MM.1S (cell line): ENCODE results near the gene MRPL53.
A peak's percentile ranks its signal among the peaks of the same experiment; 100 is the strongest.

Experiments
- DNase-seq: peaks from one replicate; pipeline ENCODE4 v3.0.0-alpha.2; 2015
- H2AFZ ChIP-seq: fragments of 300-600 bp; sonication (generic); 2 replicates; pipeline ENCODE4 v1.6.0; 2016; ENCODE audit warnings: antibody characterized with exemption, low read length
- H3F3A ChIP-seq: fragments of 300-600 bp; sonication (generic); 2 replicates; pipeline ENCODE4 v1.6.1; 2016; ENCODE audit warnings: mild to moderate bottlenecking, antibody characterized with exemption, low read length, moderate library complexity, mixed read lengths; ENCODE audit not compliant: insufficient read depth
- H3K27ac ChIP-seq: fragments of 300-600 bp; sonication (generic); 2 replicates; pipeline ENCODE4 v1.5.1; 2016; ENCODE audit warnings: mild to moderate bottlenecking, low read length
- H3K27me3 ChIP-seq: fragments of 300-600 bp; sonication (generic); replicated peaks from 2 replicates; pipeline ENCODE4 v1.6.0; 2016; ENCODE audit warnings: low read length; ENCODE audit not compliant: insufficient read depth
- H3K36me3 ChIP-seq: fragments of 300-600 bp; sonication (generic); replicated peaks from 2 replicates; pipeline ENCODE4 v1.6.1; 2016; ENCODE audit warnings: mild to moderate bottlenecking, low read length, mixed read lengths; ENCODE audit not compliant: insufficient read depth
- H3K4me1 ChIP-seq: fragments of 300-600 bp; sonication (generic); 2 replicates; pipeline ENCODE4 v1.6.1; 2016; ENCODE audit warnings: low read length, mixed read lengths
- H3K4me2 ChIP-seq: fragments of 300-600 bp; sonication (generic); 2 replicates; pipeline ENCODE4 v1.6.0; 2016; ENCODE audit warnings: low read depth, low read length
- H3K4me3 ChIP-seq: fragments of 300-600 bp; sonication (generic); 2 replicates; pipeline ENCODE4 v1.5.1; 2016; ENCODE audit warnings: low read length, mixed read lengths
- H3K79me2 ChIP-seq: fragments of 300-600 bp; sonication (generic); 2 replicates; pipeline ENCODE4 v1.6.1; 2016; ENCODE audit warnings: mixed run types, low read length, mixed read lengths
- H3K9ac ChIP-seq: fragments of 300-600 bp; sonication (generic); 2 replicates; pipeline ENCODE4 v1.6.1; 2016; ENCODE audit warnings: low read length, mixed read lengths
- H3K9me2 ChIP-seq: fragments of 300-600 bp; sonication (generic); replicated peaks from 2 replicates; pipeline ENCODE4 v1.6.1; 2016; ENCODE audit warnings: mild to moderate bottlenecking, low read length, mixed read lengths; ENCODE audit not compliant: insufficient read depth
- H3K9me3 ChIP-seq: fragments of 300-600 bp; sonication (generic); replicated peaks from 2 replicates; pipeline ENCODE4 v1.6.1; 2016; ENCODE audit warnings: mild to moderate bottlenecking, low read length, mixed read lengths; ENCODE audit not compliant: insufficient read depth
- H4K20me1 ChIP-seq: fragments of 300-600 bp; sonication (generic); 2 replicates; pipeline ENCODE4 v1.6.1; 2016; ENCODE audit warnings: mild to moderate bottlenecking, low read length, moderate library complexity, mixed read lengths; ENCODE audit not compliant: insufficient read depth
- CTCF ChIP-seq: fragments of 300-600 bp; sonication (generic); IDR thresholded peaks from 2 replicates; pipeline ENCODE4 v1.5.1; 2016; ENCODE audit warnings: antibody characterized with exemption, low read length, mixed read lengths
- EZH2 ChIP-seq: fragments of 300-600 bp; sonication (generic); optimal IDR thresholded peaks from 2 replicates; pipeline ENCODE3; 2017; ENCODE audit warnings: low read depth, mild to moderate bottlenecking, antibody characterized with exemption, low read length, mixed read lengths
- EZH2phosphoT487 ChIP-seq: fragments of 300-600 bp; sonication (generic); IDR thresholded peaks from 2 replicates; pipeline ENCODE4 v1.6.1; 2018; ENCODE audit warnings: antibody characterized with exemption, low read length

Gene MRPL53

GRCh38 chr2:74504591-74504990 is 32.1 kb upstream of the MRPL53 start:
- no peaks in the 10 kb centered on the region for H4K20me1 ChIP-seq
- no peak overlapping the region for H3K9ac ChIP-seq
- no peak for TF ChIP-seq CTCF
- no peak for TF ChIP-seq EZH2
- no peak for TF ChIP-seq EZH2phosphoT487
- H3K4me3 ChIP-seq, result no peak overlapping the region
- no peaks in the 10 kb centered on the region for H3K9me3 ChIP-seq
- H3F3A ChIP-seq, result 0 out of 2 replicates have a peak, but pooled peaks cover 14% of the 10 kb centered on the region
- H3K4me1 ChIP-seq, result peaks cover 14% of the 10 kb centered on the region
- no peak overlapping the region for H3K4me2 ChIP-seq
- peaks cover 10% of the 10 kb centered on the region for H3K27me3 ChIP-seq
- no peak overlapping the region for H2AFZ ChIP-seq
- H3K79me2 ChIP-seq, result peaks cover 13% of the 10 kb centered on the region
- H3K27ac ChIP-seq, result no peak overlapping the region
- H3K9me2 ChIP-seq, result no peaks in the 10 kb centered on the region
- no peak for DNase-seq
- no peaks in the 10 kb centered on the region for H3K36me3 ChIP-seq

GRCh38 chr2:74503506-74504475 is 31.3 kb upstream of the MRPL53 start:
- Histone ChIP-seq H2AFZ (peak overlapping the region; percentile 96), H3K79me2 (peaks cover 13% of the 10 kb centered on the region), H3K4me1 (peaks cover 14% of the 10 kb centered on the region), H3F3A (0 out of 2 replicates have a peak, but pooled peaks cover 14% of the 10 kb centered on the region), H3K36me3 (no peaks in the 10 kb centered on the region), H3K9ac (peak overlapping the region; percentile 44; the same call in 1 of the 2 replicates), H3K4me3 (peak overlapping the region; percentile 64), H4K20me1 (no peaks in the 10 kb centered on the region), H3K9me3 (no peaks in the 10 kb centered on the region), H3K9me2 (no peaks in the 10 kb centered on the region), H3K4me2 (peak overlapping the region; percentile 90), H3K27ac (no peak overlapping the region), H3K27me3 (peaks cover 14% of the 10 kb centered on the region)
- DNase-seq, result no peak
- no peak for TF ChIP-seq EZH2
- TF ChIP-seq CTCF, result no peak
- TF ChIP-seq EZH2phosphoT487, result no peak

GRCh38 chr2:74502720-74503505 is 30.4 kb upstream of the MRPL53 start:
- H4K20me1 ChIP-seq, result no peaks in the 10 kb centered on the region
- peak overlapping the region; percentile 64 for H3K4me3 ChIP-seq
- 0 out of 2 replicates have a peak, but pooled peaks cover 14% of the 10 kb centered on the region for H3F3A ChIP-seq
- H3K9me2 ChIP-seq, result no peaks in the 10 kb centered on the region
- no peaks in the 10 kb centered on the region for H3K9me3 ChIP-seq
- no peak overlapping the region for H3K27ac ChIP-seq
- no peaks in the 10 kb centered on the region for H3K36me3 ChIP-seq
- H3K4me1 ChIP-seq, result peaks cover 9% of the 10 kb centered on the region
- peak overlapping the region; percentile 96 for H2AFZ ChIP-seq
- peak; percentile 44 for TF ChIP-seq CTCF
- no peak for TF ChIP-seq EZH2phosphoT487
- no peak for TF ChIP-seq EZH2
- H3K79me2 ChIP-seq, result peaks cover 13% of the 10 kb centered on the region
- H3K9ac ChIP-seq, result peak overlapping the region; percentile 44; the same call in 1 of the 2 replicates
- peaks cover 22% of the 10 kb centered on the region for H3K27me3 ChIP-seq
- H3K4me2 ChIP-seq, result peak overlapping the region; percentile 90
- peak; percentile 58 for DNase-seq
